HG03457 (cell line): ENCODE data around the gene TCEA2.
"Not testable (repeated sequence)": the region's sequence is repeated elsewhere in the genome, so short reads cannot be mapped to it uniquely, and the experiment has no call there.

Experiments used
- ATAC-seq: cut with Tn5 transposase; IDR thresholded peaks from one replicate; pipeline ENCODE4 v1.9.1; 2021; ENCODE audit warnings: moderate number of reproducible peaks; ENCODE audit not compliant: unreplicated experiment

TCEA2 gene

DNA sequence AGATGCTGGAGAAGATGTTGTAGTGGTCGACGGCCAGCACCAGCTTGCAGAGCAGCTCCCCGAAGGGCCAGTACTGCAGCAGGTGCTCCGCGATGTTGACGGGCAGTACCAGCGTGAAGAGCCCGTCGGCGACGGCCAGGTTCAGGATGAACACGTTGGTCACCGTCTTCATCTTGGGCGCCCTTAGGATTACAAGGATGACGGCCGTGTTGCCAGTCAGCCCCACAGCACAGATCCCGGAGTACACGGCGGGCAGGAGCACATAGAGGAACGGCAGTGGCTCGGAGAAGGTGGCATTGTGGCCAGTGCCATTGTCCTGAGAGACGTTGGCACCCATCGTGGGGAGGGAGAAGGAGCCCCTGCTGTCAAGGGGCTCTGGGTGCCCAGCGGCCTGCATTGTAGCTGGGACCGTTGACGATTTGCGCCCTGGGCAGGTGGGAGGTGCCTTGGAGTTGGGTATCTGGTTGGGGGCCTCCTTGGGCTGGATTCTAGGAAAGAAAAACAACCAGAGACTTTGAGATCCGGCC, 43.5 kb downstream of the TCEA2 start:
- ATAC-seq = no peak

DNA sequence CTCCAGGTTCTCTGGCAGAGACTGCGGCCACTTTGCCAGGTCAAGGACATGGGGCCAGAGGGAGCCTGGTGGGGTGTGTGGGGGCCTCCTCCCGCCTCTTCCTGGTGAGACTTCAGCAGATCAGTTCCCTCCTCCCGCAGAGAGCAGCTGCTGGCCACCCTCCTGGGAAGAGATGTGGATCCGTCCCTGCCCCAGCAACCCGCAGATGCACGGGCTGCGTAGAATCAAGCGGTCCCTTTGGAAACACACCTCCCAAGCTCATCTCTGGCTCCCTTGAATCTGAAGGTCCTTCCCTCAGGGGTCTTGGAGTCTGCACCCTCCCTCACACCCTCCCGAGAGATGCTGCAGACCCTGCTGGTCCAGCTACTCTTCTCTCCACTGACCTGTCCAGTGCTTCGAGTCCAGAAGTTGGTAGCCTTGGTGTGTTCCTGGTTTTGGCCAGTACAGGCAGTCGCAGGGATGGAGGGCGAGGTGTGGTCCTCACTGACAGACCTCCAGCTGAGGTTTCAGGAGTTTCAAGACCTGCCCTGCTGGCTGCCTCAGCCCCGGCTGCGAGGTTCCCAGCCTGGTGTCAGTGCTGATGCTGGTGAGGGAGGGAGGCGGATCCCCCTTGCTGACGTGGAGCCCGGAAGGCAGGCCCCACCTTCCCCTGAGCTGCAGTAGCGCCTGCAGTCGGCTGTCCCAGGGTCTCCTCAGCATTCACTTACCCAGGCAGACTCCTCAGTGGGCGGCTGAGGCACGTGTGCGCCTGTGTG, 44.2 kb downstream of the TCEA2 start, which contains the start of gene NPBWR2:
NPBWR2 (minus strand) TSS at position 585 of the 755 bp plus-strand sequence. CDS start 734 bp downstream, outside the sequence.
- no peak for ATAC-seq

DNA sequence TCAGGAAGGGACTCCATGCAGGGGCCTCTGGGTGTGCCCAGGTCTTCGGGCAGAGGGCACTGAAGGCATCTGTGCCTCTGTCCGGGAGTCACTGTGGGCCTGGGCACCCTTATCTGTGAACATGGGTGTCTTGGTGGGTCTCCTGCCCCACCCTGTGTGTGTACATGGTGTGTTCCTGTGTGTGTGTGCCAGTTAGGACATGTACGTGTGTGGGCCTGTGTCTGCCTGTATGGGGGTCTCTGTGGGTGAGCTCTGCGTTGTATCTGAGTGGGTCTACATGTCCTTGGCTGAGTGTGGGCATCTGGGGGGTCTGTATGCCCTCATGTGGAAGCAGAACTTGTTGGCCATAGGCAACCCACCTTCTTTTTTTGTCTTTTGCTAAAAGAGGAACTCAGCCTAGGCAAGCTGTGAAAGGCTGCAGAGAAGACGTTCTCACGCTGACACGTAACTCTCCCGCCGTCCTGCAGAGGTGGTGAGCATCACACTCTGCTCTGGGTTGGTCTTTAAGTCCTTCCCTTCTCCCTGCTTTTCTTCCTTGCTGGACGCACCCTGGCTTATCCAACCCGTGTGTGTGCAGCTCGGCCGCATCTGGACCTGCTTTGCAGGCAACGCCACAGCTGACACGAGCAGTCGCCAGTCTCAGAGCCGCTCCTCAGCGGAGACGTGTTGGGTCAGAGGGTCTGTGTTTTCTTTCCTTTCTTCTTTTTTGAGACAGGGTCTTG, 44.9 kb downstream of the TCEA2 start:
- ATAC-seq = no peak

DNA sequence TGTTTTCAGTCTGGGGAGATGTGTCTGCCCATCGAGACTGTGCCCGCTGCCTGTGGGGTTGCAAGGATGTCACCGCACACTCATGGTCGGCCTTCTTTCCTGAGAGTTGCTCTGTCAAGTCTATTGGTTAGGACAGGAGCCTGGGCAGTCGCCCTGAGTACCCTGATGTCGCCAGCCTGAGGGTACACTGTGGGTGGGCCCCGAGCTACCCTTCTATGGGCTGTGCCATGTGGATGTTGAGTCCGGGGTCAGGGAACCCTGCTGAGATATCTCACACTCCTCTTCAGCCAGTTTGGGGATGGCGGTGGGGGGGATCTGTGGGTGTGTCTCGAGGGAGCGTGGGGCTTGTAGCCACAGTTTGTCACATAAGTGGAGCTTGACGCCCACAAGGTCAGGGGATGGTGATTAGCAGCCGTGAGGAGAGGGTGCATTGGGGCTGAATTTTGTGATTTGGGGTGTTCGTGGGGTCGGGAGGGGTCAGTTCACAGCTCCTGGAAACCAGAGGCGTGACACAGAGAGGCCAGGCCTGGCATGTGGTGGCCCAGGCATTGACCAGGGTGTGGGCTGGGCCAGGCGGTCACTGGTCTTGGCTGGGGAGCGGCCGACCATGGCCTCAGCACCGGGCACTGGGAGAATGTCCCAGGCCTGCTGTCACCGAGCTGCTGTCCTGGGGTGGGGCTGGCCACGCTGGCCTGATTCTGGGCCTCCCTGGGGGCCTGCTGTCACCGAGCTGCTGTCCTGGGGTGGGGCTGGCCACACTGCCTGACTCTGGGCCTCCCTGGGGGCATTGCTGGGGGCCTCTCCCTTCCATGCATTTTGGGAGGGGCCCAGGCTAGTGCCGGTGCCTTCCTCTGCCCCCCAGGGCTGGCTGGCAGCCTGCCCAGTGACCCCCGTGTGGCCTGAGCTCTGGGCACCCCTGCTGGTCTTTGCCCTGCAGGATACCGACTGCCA, 46.0 kb downstream of the TCEA2 start:
- no peak for ATAC-seq

DNA sequence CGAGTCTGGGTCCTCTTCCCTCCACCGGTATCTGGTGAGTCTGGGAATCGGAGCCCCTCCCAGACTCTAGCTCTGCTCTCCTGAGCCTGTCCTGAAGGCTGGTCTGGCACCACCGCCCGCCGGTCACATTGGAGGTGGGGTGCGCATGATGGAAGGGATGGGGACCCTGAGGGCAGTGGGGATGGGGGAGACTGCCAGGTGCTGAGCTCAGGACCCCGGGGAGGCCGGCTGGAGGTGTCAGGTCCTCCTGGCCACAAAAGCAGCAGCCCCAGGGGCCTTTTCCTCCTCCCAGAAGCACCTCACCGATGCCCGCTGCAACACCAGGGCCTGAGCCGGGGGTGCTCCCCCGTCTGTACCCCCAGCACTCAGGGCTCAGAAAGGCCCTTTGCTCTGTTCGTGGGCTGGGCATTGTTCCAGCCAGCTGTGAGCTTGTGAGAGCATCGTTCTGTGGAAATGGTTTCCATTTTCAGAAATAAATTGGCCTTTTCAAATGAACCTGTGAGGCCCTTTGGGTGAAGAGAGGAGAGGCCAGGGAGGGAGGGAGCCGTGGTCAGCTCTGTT, 46.9 kb downstream of the TCEA2 start:
- ATAC-seq = no peak

DNA sequence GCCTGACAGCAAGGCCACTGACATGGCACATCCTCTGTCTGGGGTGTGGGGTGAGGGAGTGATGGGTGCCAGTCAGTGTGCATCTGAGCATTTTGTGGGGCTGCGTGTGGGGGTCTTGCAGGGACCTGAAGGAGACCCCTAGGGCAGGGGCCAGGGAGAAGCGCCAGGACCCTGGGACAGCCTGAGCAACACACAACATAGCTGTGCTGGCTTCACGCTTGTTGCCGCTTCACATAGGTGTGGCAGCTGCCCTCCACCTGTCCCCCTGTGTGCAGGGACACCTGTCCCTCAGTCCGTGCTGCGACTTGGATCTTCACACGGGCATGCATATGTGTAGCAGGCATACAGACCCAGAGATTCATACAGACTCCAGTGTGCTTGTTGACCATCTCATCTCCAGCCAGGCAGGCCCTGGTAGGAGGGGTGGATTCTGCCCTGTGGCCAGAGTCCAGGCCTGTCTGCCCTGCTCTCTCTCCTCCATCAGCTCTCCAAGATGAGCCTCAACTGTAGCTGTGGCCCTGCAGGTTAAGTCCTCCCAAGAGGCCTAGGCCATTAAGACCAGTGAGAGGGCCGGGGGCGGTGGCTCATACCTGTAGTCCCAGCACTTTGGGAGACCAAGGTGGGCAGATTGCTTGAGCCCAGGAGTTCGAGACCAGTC, 47.5 kb downstream of the TCEA2 start:
- no peak for ATAC-seq

DNA sequence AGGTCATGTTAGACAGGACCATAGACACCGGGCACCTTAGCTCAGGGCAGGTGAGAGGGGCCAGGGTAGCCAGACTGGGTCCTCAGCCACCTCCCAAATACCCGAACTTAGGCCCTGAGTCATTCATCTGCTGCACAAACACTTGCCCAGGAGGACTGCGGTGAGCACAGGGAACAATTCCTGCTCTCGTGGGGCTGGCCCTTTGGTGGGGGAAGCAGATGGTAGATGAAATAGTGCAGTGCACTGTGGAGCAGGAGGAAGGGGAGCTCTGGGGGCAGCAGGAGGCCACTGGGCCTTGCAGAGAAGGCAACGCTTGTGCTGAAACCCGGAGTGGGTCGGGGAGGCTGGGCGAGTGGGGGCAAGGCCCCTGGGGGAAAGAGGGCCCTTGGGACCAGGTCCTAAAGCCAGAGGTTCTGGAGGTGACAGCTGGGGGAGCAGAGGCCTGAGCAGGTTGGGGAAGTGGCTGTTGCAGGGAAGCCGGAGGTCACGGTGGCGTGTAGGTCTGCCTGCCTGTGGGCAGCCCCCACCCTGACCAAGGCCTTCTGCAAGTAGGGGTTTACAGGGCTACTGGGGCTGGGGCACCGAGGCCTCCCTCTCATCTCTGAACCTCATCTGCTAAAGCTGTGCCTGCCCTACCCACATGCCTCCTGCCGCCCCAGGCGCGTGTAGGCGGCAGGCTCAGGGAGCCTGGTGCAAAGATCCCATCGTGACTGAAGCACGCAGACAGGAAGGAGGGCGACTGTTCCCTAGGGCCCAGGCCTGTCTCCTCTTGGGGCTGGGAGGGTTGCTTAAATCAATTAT, 49.0 kb downstream of the TCEA2 start:
- no peak for ATAC-seq

DNA sequence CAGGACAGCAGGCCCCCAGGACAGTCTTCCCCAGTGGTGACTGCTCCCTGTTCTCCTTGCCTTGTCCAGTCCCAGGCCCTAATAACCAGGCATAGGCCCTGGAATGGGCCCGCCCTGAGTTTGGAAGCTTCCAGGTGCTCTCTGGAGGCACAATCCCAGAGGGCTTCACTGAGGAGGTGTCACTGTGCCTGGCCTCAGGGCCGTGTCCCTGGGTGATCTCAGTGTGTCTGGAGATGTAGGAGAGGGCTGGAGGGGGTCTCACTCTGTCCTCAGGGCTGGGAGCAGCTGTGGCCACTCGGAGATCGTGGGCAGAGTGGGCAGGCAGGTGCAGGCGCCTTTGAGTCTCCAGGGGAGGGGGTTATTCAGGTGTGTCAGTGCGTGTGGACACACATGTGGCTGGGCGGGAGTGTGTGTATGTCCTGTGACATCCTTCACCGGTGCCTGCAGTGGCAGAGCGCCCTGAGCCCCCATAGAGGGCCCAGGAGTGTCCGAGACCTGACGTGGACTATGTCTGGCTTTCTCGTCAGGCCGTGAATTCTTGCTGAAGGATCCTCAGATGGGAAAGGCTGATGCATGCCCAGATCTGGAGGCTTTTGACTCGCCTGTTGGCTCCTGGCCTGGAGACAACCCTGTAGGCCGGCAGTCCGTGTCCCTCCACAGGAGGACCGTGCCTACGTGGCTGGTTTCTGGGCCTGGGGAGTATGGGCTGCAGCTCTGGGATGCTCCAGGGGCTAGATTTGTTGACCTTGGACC, 49.9 kb downstream of the TCEA2 start:
- no peak for ATAC-seq

DNA sequence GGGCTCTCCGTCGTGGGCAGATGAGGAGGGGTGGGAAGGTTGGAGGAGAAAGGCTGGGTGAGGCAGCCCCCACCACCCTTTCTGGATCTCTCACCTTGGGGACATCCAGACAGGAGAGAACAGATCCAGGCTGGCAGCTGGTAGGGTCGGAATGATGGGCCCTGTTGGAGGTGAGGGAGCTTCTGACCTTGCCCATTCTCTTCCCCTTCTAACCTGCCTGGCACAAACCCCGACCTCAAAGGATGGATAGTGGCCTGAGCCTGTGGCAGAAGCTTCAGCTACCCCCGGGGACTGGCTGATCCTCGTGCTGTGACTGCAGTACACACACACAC, 50.4 kb downstream of the TCEA2 start:
- no peak for ATAC-seq

DNA sequence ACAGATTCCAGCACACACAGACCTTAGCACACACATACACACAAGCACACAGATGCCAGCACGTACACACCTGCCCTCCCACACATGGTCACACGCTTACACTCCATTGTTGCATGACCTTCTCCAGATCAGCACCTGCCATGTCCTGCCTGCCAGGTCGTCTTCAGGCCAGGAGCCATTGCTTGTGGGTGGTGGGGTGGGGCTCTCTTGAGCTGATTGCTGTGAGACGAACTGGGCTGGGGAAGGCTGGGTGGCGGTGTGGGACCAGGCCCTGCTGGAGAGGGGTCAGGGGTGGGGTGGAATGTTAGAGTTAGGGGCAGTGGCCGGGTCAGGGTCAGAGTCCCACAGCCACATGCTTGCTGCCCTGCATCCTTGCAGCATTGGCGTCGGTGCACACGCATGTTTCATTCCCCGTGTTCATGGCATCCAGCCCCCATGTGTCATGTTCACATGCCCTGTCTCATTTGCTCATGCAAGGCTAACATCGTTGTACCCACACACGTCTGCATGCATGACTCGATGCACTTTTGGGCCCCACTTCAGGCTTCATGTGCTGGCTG, 50.9 kb downstream of the TCEA2 start:
- ATAC-seq = no peak

DNA sequence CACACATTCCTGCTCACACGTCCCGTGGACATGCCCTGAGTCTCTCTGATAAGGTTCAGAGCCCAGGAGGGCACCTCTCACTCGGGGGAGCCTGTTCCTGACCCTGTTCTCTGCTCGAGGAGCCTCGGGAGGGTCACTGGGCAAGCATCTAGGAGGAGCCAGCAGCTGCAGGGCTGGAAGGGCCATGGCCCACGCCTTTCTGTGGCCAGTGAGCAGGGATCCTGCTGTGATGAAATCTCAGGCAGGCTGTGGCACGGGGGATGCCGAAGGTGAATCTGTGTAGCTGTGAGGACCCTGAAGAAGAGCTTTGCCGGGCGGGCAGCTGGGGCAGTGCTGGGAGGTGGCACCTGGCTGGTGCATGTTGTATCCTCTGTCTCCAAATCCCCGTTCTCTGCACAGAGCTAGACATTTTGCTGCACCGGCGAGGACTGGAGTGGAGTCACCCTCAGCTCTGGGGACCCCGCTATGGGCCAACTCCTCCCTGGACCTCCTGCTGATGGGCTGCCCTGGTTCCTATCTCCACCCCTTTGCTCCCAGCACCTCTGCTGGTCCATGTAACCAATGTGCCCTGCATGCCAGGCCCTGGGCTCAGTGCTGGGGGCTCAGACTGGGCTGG, 51.5 kb downstream of the TCEA2 start:
- ATAC-seq = no peak

DNA sequence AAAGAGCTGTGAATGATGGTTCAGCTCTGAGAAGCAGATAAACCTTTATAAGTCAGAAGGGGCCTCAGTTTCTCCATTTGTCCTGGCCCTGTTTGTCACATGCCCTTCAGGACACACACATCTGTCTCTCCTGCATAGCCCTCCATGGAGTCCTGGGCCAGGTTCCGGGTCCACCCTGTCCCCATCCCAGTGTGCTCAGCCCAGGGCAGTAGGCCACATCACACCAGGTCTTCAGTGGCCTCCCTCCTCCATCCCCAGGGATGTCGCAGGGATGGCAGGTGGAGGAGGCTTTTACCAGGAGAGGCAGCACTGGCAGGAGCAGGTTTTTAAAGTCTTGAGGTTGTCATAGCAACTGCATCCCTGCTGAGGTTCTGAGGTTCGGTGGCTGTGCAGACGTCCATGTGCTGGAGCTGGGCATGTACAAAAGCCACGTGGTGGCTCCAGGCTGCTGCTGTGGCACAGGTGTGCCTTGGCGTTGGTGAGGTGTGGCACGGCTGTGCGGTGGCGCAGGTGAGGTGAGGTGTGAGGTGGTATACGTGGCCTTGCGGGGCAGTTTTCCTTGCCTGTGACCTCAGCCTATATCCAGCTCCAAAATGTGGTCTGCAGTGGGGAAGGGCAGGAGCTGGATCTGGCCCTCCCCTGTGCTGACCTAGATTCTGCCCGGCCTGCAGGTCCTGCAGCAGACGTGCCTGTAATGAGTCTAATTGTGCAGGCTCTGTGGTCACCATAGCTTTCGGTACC, 52.3 kb downstream of the TCEA2 start:
- ATAC-seq = no peak

DNA sequence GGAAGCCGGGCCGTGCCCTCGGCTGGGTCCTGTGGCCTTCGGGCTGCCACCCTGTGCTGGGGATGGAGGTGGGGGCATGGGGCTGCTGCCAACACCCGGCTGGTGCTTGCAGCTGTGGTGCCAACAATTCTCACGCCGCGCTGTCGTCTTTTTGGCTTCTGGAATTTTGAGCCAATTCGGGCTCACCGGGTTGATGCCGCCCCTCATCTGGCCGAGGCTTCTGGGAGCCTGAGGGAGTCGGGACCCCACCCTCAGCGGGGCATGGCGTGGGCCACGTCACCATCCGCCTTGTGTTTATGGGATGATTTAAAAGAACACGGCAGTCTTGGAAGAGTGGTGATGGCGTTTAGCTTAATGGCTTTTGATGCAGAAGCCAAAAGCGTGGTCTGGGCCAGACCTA, 53.0 kb downstream of the TCEA2 start:
- no peak for ATAC-seq

DNA sequence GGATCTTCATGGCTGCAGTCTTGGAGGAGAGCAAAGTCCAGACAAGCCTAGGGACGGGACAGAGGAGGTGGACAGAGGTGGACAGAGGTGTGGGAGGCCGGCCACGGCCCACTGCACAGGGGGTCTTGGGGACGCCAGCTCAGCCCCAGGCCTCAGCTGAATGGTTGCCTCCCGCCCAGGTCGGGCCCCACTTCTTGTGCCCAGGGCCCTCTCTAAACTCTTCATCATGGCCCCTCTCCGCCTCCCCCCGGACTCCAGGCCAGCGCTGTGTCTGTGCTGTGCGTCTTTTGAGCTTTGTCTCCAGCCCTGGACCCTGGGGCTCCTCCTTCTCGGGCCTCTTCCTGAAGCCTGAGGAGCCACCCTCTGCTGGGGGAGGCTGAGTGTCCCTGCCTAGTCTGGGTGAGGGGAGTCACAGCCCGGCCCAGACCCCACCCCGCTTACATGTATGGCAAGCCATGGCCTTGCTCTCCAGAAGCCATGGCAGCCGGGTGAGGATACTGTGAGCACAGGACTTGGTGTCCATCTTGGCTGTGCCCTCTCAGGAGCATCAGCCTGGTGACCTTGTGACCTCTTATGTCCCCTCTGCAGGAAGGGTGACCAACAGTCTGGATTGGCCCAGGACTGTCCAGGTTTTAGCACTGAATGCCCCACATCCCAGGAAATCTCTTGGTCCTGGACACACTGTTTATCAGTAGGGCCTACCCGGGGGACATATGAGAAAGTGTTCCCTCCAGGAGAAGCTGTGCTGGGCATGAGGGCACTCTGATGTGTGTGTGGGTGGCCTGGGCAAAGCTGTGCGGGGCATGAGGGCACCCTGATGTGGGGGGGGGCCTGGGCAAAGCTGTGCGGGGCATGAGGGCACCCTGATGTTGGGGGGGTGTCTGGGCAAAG, 53.8 kb downstream of the TCEA2 start:
- no peak for ATAC-seq

DNA sequence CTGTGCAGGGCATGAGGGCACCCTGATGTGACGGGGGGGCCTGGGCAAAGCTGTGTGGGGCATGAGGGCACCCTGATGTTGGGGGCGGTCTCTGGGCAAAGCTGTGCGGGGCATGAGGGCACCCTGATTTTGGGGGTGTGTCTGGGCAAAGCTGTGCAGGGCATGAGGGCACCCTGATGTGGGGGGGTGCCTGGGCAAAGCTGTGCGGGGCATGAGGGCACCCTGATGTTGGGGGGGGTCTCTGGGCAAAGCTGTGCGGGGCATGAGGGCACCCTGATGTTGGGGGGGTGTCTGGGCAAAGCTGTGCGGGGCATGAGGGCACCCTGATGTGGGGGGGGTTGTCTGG, 54.4 kb downstream of the TCEA2 start:
- ATAC-seq = not testable (repeated sequence)

DNA sequence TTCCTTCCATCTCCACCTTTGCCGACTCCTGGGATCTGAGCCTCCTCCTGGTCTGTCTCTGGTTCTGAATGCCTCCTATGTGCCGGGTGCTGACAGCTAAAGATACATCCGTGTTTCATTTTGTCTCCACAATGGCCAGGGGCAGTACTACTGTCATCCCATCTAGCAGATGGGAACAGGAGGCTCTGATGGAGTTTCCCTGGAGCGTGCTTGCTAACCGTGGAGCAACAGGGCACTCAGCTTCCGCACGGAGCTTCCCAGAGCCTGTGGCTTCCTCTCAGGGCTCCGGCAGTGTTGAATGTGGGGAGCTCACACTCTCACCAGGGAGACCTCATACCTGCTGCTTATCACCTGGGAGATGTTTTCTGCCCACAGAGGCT, 56.3 kb downstream of the TCEA2 start:
- no peak for ATAC-seq
